Left lung (tissue), 10 donors: ENCODE measurements around the gene MAF. TPM values are rescaled to one million over a fixed set of nuclear protein-coding genes. Genes with fewer than 3 reads are reported as not detected.

Experiments
- ATAC-seq: fragments of 200-7000 bp; cut with Tn5 transposase; one replicate; pipeline ENCODE4 v1.9.1; 2020; ENCODE audit warnings: moderate library complexity
- DNase-seq, 4 donors: peaks; one replicate each; pipeline ENCODE4 v3.0.0-alpha.2; 2013 to 2020
- H3K27ac ChIP-seq, 2 donors: fragments of 200-600 bp; sonication (generic) in 1 of 2; one replicate each; pipeline versions ENCODE4 v1.5.0 to v1.8.0; 2020 to 2021
- H3K27me3 ChIP-seq, 2 donors: fragments of 200-600 bp; sonication (generic) in 1 of 2; one replicate each; pipeline versions ENCODE4 v1.5.0 to v1.8.0; 2020 to 2021
- H3K36me3 ChIP-seq, 2 donors: fragments of 200-600 bp; sonication (generic) in 1 of 2; one replicate each; pipeline versions ENCODE4 v1.5.0 to v1.8.0; 2020 to 2021
- H3K4me1 ChIP-seq, 2 donors: fragments of 200-600 bp; one replicate each; pipeline ENCODE4 v1.8.0; 2021
- H3K4me3 ChIP-seq, 2 donors: fragments of 200-600 bp; sonication (generic) in 1 of 2; one replicate each; pipeline versions ENCODE4 v1.5.0 to v1.8.0; 2020 to 2021; ENCODE audit warnings: mild to moderate bottlenecking in 1 of 2
- H3K9me3 ChIP-seq, 2 donors: fragments of 200-600 bp; sonication (generic) in 1 of 2; one replicate each; pipeline versions ENCODE4 v1.5.0 to v1.8.0; 2020 to 2021
- CTCF ChIP-seq, 2 donors: fragments of 200-600 bp; sonication (generic) in 1 of 2; IDR thresholded peaks; one replicate each; pipeline versions ENCODE4 v1.5.0 to v1.8.0; 2021; ENCODE audit warnings: antibody characterized with exemption in 2 of 2
- intact Hi-C, 2 donors: fragments of 100-400 bp; cut with DNase I; formaldehyde crosslinking; loops; one replicate each; pipeline versions ENCODE4 v1.11.2 to v1.14.2; 2022
- polyA plus RNA-seq, 6 donors: library from polyadenylated mRNA; unstranded; fragments of 120-200 nt; gene quantifications; one replicate each; pipeline ENCODE4 v1.2.1, GENCODE V29; 2013; ENCODE audit not compliant: insufficient read length in 6 of 6
- total RNA-seq, 2 donors: library from RNA; stranded (reverse); fragmentation: NEBNext Ultra II Directional; extraction: Animal tissue kit (Norgen Biotek cat#: 25700); gene quantifications; one replicate each; pipeline ENCODE4 v1.2.1, GENCODE V29; 2021
- donor health status: DM: no; HTN: yes; CAD: no.
- donor health status: DM: no; HTN: no; CAD: no.

The MAF gene
- total and polyA plus RNA-seq, 8 donors = 52.2 to 125 (median 101) TPM

GRCh38 chr16:79580453-79581191, 19.9 kb downstream of the MAF start:
- intact Hi-C loops = no loop called here
- Histone ChIP-seq H3K27ac (no peak overlapping the region), H3K4me3 (no peak overlapping the region)

GRCh38 chr16:79576602-79577001, 23.9 kb downstream of the MAF start:
- no peak for TF ChIP-seq CTCF (IDR thresholded peaks at IDR 0.05)
- no peak for DNase-seq
- Histone ChIP-seq H3K27ac (no peak overlapping the region), H3K9me3 (no peaks in the 10 kb centered on the region), H3K4me3 (no peak overlapping the region), H3K4me1 (no peaks in the 10 kb centered on the region), H3K27me3 (no peaks in the 10 kb centered on the region), H3K36me3 (no peaks in the 10 kb centered on the region)
- intact Hi-C loops = no loop called here
- ATAC-seq = no peak

More at GRCh38 chr16:79580453-79581191, 19.9 kb downstream of the MAF start:
- Histone ChIP-seq H3K9me3 (no peaks in the 10 kb centered on the region), H3K27me3 (no peaks in the 10 kb centered on the region), H3K4me1 (no peaks in the 10 kb centered on the region), H3K36me3 (no peaks in the 10 kb centered on the region)
- no peak for ATAC-seq
- TF ChIP-seq CTCF (IDR thresholded peaks at IDR 0.05) = no peak
- no peak for DNase-seq

- H3K4me1 ChIP-seq = no peaks in the 10 kb centered on the region
- intact Hi-C loops = no loop called here
- DNase-seq = no peak
- H3K4me3 ChIP-seq = no peak overlapping the region
- no peaks in the 10 kb centered on the region for H3K9me3 ChIP-seq
- H3K27ac ChIP-seq = no peak overlapping the region
- no peaks in the 10 kb centered on the region for H3K27me3 ChIP-seq
- no peak for ATAC-seq
- H3K36me3 ChIP-seq = no peaks in the 10 kb centered on the region
- TF ChIP-seq CTCF (IDR thresholded peaks at IDR 0.05) = no peak
These were observed 26.7 kb downstream of the MAF start for GRCh38 chr16:79573884-79574283.

- H3K4me3 ChIP-seq = no peak overlapping the region
- intact Hi-C loops = no loop called here
- DNase-seq = no peak
- no peaks in the 10 kb centered on the region for H3K36me3 ChIP-seq
- no peaks in the 10 kb centered on the region for H3K4me1 ChIP-seq
- H3K9me3 ChIP-seq = no peaks in the 10 kb centered on the region
- TF ChIP-seq CTCF (IDR thresholded peaks at IDR 0.05) = no peak
- H3K27ac ChIP-seq = no peak overlapping the region
- no peaks in the 10 kb centered on the region for H3K27me3 ChIP-seq
- no peak for ATAC-seq
These were observed 27.5 kb downstream of the MAF start for GRCh38 chr16:79573071-79573470.

GRCh38 chr16:79571903-79572535, 28.5 kb downstream of the MAF start:
- H3K27me3 ChIP-seq = no peaks in the 10 kb centered on the region
- intact Hi-C loops = no loop called here
- no peak for TF ChIP-seq CTCF (IDR thresholded peaks at IDR 0.05)
- ATAC-seq (no peak), DNase-seq (no peak)
- H3K4me1 ChIP-seq = no peaks in the 10 kb centered on the region
- no peak overlapping the region for H3K4me3 ChIP-seq
- H3K27ac ChIP-seq = no peak overlapping the region
- H3K36me3 ChIP-seq = no peaks in the 10 kb centered on the region
- no peaks in the 10 kb centered on the region for H3K9me3 ChIP-seq
